Stimulated activated CD8-positive, alpha-beta memory T cell treated with anti-CD3 and anti-CD28 coated beads, Interleukin-15, amount 100 ng/mL, for 24 hours (primary cell): ENCODE data around the gene EN2.

Experiments used
- DNase-seq: peaks from one replicate; pipeline ENCODE4 v3.0.0-alpha.2; 2020; ENCODE audit warnings: low read depth

EN2 gene

DNA sequence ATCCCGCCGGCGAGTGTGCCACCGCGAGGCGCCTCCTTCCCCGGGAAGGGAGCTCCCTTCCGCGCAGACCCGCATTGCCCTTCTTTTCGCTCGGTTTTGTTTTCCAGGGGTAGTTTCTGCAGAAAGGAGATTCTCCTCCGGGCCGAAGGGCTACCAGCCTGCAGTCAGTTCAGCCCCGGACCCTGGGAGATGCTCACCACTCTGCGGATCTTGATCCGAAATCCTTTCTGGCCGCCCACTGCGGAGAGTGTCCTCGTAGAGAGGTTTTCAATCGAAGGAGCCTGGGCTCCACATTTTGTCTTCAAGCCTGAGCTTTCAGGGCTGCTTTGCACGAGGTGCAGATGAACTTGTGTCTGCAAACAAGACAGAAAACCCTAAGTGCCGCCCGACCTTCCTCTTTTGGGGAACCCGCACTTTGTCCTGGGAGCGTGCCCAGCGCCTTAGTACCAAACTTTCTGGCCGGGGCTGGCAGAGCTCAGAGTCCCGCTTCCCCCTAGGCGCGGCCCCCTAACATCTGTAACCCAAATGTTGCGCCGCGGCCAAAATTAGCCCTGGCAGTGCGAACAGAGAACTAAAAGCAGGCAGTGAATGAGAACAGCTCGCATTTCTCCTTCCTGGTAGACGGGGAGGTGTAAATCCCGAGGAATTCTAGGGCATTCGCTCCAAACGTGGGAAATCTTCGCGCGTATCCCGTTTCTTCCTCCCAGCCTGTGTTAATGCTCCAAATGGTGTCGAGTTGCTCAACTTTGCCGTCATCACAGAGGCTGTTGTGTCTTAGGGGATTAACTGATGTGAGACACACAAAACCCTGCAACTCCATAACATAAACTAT lies 6.7 kb upstream of the EN2 start:
- no peak for DNase-seq

DNA sequence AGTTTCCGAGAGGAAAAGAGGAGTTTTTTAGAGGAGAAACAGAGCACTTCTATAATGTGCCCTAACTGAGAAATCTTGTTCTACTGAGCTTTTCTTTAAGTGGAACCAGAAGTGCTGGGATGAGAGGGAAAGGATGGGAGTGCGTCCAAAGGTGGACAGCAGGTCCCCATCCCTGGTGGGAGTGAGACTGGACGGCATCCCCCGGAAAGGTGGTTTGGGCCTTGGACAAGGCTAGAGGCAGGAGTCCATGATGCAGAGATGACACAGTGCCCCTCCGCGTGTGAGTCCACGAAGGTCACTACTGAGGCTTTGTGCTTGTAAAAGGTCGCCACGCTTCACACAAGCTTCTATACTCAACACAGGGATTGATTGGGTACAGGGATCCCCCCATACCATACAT lies 6.1 kb upstream of the EN2 start:
- DNase-seq = no peak

DNA sequence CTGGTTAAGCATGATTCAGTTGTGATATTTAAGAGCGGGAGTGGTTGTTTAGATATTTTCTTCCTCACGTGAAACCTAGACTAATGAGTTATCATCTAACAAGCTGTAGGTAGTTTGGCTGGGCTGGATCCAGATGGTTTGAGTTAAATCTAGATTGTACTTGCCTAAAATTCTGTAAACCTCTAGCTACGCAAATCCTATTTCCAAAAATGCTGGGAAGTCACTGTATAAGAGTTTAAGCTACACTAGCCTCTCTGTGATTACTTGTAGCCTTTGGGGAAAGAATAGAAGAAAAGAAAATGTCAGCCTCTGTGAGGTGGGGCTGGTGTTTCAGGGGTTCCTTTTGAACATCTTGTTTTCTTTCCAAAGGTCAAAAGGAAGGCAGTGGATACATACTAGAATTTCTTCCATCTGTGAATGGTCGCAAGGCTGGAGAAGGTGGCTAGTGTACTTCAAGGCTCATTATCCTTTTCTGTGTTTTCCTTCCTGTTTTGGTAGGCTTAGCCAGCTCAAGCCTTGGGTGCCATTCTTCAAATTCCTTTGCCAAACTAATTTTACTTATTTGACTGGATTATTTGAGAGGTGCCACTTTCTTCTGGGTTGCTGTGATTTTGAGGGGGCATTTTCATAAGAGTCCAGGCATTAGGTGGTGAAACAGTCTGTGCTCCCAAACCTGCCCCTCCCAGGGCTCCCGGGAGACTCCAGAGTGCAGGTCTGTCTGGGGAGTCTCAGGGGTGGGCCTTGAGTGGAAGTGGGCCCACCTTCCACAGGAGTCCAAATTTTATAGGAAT lies 5.2 kb upstream of the EN2 start:
- no peak for DNase-seq

DNA sequence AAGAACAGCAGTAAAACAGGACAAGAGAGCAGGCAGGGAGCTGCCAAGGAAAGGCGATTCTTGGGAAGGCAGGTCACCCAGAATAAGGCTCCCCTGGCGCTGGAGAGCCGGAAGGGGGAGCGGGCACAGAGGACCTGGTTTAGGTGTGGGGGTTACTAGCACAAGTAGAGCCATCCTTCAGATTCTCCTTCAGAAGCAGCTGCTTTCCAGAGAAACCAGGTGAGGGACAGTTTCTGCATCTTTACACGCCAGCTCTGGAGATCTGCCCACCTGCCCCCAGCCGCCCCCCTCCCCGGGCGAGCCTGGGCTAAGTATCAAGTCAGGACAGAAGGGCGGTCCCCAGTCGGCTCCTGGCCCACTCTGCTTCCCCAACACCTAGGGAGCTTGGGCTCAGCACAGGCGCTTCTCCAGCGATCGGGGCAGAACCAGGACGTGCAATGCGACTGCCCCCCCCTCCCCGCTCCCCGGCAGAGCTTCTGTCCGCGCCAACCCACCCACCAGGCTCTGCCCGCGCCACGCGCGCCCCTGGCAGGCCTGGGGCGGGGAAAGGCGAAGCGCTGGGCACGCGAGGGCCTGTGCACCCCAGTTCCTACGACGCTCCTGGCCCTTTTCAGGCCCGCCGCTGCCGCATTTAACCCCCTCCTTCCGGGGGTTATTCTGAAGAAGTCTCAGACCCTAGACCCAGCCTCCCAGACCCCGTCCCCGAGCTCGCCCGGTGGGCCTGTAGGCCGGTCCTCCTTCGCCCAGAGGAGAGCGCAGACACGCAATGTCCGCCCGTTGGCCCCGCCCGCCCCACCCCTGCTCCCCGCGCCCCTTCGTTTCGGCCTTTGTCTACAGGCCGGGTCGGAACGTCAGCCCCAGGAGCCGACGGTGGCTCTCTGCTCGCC lies 4.4 kb upstream of the EN2 start:
- no peak for DNase-seq

DNA sequence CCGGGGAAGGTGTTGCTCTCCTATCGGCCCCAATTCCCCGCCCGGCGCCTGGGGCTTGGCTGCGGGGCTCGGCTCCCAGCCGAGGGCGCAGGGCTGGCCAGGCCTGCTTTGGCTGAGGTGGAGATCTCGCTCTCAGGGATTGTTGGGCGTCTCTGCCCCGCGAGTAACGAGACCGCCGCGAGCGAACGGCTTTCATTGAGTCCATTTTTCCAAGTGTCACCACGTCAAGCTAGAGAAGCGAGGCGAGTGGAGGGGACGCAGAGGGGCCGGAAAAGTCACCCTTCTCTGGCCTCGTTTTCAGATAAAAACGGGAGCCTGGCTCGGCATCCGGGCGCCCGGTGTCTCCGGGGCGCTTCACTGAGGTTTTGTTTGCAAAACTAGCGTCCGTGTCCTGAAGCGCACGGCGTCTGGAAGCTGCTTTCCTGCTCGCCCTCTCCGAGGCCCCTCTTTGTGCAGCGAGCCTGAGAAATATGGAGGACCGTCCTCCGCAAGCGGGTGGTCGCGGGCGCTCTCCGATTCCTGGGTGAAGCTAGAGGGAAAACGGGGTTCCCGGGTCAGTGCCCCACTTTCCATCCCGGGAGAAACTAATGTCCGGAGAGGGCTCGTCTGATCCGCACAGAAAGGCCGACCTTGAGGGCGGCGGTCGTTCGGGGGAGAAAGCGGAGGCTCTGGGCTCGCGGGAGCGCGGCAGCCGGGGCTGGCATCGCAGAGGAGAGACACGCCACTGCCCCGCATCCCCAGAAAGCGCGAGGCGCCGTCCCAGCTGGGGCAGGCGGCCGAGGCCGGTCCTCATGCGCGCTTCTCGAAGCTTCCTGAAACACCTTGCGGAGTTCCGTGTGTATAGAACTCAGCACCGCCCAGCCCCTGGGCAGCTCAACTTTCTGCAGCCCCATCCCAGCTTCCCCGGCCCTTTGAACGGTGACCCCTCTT lies 3.5 kb upstream of the EN2 start:
- no peak for DNase-seq

DNA sequence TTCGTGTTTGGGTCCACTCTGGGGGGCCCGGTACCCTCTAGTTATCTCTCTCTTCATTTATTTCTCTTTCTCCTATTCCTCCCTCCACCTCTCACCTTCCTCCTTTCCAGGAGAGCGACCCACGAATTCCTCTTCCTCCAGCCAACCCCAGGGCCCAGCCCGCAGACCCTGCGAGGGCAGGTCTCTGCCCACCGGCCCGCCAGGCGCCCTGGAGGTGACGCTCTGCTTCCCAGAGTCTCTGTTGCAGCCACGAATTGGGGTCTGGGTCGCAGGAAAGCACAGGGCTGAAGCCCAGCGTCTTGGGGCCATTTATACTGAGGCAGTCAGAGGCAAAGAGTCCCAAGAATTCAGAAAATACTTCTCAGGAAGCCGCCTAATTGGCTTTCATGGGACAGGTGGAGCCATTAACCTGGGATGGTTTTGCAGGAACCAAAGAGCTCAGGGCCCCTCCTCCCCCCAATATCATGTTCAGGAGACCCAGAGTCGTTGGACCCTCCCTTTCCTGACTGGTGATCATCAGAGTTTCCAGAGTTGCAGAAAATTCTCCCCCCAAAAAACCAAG lies 2.7 kb upstream of the EN2 start:
- DNase-seq = no peak

DNA sequence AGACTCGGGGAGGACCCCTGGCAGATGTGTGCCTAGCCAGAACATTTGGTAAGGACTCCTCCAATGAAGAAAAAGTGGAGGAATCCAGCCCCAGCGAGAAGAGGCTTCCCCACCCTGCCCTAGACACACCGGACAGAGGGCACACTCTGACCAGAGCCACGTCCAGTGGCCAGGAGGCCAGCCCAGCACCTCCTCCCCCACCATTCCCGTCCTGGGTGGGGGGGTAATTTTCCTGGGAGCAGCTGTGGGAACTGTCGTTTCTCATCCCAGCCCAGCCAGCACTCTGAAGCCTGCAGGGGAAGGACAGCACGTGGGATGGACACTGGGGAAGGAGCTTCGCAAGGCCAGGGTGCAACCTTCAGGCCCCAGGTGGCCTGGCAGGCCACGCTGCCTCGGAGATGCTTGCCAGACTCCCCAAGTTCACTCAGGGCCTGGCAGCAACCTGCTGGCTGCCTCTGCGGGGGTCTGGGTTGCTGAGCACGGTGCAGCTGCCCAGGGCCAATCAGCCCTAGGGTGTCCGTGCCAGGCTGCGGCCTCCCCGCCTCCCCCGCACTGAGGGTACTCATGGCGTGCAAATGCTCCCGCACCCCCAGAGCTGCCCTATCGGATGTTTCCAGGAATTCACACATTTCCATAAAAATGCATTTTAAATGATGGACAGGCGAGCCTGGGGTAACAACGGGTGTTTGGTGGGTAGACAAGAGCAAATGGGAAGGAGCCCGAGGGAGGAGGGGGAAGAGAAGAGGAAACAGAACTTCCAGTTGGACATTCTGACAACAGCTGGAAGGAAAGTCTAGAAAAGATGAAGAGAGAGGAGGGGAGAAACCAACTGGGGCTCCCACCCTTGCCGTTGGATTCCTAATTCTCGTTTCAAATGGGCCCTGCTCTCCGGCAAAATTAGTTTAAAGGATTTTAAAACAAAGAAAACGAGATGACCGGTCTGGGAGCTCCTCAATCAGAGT lies 1.9 kb upstream of the EN2 start:
- no peak for DNase-seq

DNA sequence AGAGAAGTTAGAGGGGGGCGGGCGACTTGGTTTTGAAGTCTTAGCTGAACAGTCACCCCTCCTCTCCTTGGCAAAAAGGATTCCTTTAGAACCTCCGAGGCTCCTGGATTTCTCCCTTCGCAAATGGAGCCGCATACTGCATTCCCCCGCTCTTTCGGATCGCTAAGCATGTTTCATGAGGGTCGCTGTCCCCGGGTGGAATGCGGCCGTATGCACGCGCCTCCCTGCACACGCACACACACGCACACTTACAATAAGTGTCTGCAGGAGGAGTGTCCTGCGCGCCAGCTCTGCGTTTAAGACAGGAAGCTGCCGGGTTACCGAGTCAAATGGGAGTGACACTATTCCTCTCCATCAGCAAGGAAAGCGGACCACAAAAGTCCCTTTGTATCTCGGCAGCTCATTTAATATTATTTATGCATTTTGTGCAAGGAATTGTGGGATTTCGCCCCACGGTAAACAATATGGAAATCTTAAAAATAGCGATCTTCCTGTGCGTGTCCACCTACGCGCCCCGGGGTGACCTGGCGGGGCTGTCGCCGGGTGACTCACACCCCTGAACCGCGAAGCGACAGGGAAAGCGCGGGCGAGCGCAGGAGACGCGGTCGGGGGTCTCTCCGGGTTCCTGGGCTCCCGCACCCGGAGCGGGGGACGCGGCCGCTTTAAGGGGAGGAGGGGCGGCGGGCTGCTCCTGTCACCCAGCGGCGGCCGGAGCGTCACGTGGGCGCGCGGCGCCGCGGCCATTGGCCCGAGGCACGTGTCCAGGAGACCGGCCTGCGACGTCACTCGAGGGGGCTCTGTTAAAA lies 988 bp upstream of the EN2 start:
- DNase-seq = no peak

DNA sequence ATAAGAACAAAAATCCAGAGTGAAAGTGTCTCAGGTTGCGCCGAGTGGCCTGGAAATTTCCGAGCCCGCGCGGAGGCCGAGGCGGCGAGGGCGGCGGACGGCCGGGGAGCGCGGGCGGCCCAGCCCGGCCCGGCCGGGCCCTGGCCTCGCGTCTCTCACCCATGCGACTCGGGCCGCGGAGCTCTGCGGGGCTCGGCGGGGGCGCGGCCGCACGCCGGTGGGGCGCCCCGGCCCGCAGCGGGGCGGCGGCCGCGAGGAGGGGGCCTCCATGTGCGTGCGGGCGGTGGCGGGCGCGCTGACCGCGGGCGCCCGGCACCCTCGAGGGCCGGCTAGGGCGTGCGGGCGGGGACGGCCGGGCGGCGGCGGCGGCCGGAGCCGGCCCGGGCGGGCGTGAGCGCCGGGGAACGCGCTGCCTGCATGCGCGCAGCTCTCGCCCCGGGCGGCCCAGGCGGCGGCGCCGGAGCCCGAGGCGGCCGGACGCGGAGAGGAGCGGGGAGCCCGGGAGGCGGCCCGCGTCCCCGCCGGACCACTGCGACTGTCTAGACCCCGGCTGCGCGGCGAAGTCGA lies 302 bp upstream of the EN2 start:
- no peak for DNase-seq

DNA sequence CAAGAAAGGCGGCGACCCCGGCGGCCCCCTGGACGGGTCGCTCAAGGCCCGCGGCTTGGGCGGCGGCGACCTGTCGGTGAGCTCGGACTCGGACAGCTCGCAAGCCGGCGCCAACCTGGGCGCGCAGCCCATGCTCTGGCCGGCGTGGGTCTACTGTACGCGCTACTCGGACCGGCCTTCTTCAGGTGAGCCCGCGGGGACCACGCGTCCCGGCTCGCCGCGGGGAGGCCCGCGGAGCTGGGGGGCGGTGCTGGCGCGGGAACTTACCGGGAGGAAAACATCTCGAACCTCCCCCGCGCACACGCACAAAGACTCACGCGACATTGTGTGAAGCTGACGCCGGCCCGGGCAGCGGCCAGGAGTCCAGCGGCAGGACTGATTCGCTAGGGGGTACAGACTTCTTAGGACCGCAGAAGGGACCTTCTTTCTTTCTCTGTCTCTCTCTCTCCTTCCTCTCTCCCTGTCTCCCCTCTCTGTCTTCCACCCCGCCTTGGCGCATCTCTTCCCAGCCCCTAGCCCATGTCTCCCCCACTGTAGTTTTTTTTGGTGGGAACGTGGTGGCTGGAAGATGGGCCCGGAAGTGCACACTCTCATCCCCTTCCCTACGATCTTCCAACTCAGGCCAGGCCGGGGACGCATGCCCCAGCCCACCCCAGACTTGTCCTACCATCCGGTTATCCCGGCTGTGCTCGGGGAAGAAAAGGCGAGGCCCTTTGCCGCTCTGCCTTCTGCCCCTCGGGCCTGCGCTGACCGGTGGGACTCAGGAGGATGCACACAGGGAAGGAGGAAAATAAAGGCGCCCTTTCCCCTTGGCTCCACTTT lies 1.2 kb downstream of the EN2 start:
- DNase-seq = no peak

DNA sequence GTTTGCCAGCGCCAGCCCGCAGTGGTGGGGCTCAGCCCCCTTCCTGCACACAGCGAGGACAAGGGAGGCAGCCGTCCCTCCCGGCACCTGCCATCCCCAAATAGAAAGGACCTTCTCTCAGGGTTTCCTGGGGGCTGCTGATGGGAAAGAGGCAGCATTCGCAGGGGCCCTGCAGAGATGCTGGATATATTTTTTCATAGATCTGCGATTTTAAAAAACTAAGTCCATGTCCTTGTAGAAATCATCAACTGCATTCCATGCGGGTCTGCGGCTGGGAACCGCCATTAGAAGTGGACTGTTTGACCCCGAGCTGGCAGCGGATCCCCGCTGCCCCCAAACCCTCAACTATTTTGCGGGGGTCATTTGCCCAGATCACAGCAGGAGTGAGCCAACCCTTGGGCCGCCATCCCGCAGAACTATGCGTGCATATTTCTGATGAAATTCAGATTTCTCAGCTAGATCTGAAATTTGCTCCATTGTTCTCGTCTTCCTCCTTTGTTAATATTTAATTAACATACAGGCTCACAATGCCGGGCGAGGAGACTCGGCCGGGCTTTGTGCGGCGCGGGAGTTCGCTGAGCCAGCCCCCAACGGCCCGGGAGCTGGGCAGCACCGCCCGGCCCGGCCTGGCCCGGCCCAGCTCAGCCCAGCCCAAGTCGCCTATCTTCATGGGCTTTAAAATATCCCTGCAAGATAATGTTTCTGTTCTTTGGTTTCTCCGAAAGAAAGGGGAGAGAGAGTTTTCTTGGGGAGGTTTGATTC lies 2.0 kb downstream of the EN2 start:
- DNase-seq = no peak

DNA sequence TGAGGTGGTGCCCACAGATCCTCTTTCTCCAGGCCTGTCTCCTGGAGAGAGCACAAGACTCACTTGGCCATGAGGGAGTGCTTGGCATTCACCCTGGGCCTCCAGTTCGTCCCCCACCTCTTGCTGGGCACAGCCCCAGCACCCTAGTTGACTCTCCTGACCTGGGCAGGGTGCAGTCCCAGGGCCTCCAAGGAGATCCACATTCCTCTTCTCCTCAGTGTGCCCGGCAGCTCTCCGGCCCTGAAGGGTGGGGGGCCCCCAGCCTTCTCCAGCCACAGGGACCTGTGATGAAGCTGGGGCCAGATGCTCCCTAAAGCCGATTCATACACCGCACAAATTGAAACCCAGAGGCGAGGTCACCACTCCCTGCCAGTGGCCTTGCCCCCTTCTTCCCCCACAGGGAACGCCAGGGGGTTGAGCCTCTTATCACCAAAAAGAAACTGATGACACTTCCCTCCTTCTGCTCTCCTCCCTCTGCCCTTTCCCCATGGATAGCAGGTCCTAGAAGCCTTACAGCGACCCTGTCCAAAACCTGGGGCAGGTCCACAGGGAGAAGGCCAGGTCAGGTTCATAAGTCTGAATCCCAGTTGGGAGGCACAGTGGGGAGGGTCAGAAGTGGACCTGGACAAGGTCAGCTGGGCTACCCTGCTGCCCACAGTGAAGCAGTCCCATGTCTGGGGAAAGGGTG lies 3.1 kb downstream of the EN2 start:
- no peak for DNase-seq

DNA sequence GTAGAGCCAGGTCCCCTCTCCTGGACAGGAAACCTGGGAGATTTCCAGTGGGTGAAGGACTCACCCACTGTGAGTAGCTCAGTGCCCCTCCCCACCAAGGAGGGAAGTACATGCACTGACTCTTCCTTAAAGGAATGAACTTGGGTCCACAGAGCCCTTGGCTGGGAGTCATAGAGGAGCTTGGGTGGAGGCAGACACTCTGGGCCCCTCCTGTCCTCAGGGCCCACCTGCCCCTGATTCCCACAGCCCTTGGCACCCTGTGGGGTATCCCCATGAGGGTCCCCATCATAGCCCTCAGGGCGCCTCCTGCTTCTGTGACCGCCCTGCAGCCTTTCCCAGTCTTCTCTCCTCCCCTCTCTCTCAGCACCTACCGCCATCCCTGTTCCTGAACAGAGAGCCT lies 3.7 kb downstream of the EN2 start:
- DNase-seq = no peak

DNA sequence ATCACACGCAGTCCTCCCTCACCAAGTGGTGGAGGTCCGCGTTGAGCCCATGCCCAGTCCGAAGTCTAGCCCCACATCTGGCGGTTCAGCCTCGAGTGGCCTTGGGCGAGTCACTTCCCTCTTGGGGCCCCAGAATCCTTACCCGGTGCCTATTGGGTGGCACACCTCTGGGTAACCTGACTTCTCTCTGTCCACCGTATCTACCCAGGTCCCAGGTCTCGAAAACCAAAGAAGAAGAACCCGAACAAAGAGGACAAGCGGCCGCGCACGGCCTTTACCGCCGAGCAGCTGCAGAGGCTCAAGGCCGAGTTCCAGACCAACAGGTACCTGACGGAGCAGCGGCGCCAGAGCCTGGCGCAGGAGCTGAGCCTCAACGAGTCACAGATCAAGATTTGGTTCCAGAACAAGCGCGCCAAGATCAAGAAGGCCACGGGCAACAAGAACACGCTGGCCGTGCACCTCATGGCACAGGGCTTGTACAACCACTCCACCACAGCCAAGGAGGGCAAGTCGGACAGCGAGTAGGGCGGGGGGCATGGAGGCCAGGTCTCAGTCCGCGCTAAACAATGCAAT lies 4.3 kb downstream of the EN2 start:
- no peak for DNase-seq

DNA sequence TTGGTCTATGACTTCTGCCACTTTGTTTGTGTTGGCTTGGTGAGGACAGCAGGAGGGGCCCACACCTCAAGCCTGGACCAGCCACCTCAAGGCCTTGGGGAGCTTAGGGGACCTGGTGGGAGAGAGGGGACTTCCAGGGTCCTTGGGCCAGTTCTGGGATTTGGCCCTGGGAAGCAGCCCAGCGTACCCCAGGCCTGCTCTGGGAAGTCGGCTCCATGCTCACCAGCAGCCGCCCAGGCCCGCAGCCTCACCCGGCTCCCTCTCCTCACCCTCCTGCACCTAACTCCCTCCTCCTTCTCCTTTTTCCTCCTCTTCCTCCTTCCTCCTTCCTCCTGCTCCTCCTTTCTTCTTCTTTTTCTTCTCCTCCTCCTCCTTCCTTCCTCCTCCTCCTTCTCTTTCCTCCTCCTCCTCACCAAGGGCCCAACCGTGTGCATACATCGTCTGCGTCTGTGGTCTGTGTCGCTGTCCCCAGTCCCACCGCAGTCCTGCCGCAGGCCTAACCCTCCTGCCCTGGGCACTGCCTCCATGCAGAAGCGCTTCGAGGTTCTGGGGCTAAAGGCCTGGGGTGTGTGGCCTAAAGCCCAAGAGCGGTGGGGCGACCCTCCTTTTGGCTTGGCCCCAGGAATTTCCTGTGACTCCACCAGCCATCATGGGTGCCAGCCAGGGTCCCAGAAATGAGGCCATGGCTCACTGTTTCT lies 5.3 kb downstream of the EN2 start:
- no peak for DNase-seq
